Measurements from ENCODE around the gene SELE.

Gene SELE

DNA sequence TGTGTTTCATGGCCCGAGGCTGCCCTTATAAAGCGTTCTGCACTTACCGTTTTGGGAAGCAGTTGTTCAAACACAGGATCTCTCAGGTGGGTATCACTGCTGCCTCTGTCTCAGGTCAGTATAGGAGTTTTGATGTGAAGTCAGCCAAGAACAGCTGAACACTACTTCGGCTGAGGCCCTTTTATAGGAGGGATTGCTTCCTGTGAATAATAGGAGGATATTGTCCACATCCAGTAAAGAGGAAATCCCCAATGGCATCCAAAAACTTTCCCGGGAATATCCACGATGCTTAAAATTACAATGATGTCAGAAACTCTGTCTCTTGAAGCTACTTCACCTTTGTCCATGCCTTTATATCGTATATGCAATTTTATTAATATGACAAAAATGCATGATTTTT, at the start of gene SELE:
TSS of gene SELE (minus strand) at position 156 of the 400 bp plus-strand sequence. CDS start 467 bp downstream, outside the sequence.
- no peak for DNase-seq

GRCh38 chr1:169782596-169782995, 48.7 kb upstream of the SELE start:
- no peak for DNase-seq

DNA sequence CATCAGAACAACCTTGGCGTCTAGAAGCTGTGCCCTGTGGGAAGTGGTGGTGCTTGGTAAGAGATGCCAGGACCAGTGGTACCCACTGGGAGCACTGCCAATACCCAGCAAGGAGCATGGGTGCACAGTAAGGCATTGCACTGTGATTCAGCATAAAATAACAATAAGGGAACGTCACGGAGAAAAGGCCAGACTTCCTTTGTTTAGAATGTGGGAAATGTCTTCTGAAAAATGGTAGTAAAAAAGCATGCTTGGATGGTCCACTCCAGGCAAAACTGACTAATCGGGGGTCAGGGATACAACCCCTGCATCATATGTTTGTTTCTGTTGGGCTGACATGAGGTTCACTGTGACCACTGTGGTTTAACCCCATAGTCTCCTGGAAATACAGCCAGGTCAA, 46.1 kb upstream of the SELE start:
- DNase-seq = no peak

DNA sequence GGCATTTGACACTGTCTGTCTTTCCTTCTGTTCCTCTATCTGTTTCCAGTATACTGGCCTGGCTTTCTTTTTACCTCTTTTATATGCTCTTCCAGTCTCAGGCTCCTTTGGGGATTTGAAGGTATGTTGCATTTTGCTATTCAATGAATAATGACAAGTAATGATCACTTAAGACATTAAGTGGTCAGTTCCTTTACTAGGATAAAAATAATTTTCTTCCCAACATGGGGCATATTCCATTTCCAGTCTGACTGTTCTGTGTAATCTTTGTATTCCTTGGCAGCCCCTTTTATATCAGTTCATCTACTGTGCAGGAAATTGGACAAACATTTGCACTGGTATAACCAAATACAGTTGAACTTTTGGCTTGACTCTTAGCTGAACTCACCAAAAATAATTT, 45.3 kb upstream of the SELE start:
- no peak for DNase-seq

DNA sequence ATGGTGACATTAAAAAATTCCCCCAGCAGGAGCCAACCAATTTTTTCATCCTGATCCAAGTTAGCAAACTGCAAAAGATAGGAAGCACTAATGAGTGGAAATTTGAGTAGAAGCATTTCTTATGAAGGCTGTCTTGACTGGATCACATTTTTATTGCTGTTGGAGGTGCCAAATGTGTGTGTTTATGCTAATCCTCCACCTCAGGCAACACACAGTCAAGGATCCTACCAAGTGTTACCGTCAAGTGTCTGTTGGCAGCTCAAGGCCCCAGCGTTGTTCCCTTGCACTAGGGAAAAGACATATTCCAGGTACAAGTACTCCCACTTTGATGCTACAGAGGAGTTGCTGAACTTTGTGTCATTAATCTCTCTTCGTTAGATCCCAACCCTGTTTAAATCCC, 42.6 kb upstream of the SELE start:
- no peak for DNase-seq

DNA sequence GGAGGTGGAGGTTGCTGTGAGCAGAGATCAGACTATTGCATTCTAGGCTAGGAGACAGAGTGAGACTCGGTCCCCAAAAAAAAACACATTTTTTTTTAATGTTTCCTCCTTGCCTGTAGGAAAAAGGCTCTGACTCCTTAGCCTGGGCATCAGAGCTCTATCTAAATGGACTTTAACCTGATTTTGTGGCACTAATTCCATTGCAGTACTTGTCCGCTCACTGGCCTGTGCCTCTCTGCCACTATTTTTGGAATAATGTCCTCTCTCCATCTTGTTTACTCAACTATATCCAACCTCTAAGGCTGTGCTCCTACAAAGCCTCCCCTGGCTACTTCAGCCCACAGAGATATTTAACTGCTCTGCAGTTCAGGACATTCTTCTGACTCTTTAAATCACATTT, 34.3 kb upstream of the SELE start:
- no peak for DNase-seq

DNA sequence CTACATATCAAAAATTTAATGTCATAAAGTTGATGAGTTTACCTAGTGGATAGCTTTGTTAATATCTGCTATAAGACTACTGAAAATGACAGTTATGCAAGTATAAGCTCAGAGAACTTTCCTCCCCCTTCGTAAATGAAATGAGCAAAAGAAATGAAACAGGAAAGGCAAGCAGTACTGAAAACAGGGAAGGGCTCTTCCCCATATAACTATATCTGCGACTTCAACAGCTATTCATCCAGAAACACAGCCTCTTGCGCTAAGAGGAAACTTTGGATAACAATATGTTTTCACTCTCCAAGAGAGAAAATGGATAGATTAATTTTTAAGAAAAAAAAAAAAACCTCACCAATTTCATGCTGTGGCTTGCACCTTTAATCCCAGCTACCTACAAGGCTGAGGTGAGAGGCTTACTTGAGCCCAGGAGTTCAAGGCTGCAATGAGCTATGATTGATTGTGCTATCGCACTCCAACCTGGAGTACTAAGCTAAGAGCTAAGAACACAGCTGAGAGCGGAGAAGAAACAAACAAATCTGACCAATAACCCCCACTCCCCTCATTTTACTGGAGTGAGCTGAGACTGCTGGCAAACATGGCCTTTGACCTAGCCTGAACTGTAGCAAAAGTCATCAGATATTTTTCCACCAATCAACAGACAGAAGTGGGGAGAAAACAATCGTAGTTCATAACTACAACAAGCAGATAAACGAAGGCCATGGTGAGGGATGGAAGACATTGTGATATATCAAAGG, 31.9 kb upstream of the SELE start:
- DNase-seq = no peak

- DNase-seq = no peak
These were observed 31.0 kb upstream of the SELE start for GRCh38 chr1:169764919-169765318.

DNA sequence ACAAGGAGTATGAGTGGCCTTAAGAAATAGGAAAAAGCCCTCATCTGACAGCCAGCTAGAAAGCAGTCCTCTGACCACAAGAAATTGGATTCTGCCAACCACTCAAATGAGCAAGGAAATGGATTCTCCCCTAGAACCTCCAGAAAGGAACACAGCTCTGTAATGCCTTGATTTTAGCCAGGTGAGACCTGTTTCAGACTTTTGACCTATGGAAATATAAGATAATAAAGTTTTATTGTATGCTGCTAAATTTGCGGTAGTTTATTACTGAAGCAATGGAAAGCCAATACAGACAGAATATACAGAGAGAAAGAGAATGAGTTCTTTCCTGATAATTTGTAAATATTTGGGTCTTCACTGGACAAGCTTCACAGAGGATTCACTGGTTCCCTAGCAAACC, 28.8 kb upstream of the SELE start:
- no peak for DNase-seq

DNA sequence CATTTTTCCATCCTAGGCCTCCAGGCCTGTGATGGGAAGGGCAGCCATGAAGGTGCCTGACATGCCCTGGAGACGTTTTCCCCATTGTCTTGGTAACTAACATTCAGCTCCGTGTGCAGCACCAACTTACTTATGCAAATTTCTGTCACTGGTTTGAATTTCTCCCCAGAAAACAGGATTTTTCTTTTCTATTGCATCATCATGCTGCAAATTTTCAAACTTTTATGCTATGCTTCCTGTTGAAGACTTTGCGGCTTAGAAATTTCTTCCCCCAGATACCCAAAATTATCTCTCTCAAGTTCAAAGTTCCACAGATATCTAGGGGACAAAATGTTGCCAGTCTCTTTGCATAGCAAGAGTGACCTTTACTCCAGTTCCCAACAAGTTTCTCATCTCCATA, 25.2 kb upstream of the SELE start:
- DNase-seq = no peak

DNA sequence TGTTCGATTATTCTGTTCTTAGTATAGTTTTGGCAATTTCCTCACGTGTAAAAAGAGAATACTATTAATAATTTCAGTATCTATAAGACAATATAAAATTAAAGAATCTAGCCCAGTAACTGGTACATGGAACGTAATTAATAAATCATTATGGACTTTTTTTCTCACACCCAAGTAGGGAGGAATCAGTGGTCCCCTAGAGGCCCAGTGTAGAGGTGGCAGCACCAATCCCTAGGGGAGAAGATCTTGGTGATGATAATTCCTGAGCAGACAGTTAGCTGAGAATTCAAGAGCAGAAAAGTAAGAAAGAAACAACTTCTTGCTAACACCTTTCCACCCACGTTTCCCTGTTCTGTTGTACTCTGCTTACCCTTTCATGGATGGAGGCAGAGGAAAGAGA, 19.7 kb upstream of the SELE start:
- DNase-seq = no peak

GRCh38 chr1:169750041-169750440, 16.2 kb upstream of the SELE start:
- DNase-seq = no peak

- DNase-seq = no peak
These were observed 12.7 kb upstream of the SELE start for GRCh38 chr1:169746550-169746949.

DNA sequence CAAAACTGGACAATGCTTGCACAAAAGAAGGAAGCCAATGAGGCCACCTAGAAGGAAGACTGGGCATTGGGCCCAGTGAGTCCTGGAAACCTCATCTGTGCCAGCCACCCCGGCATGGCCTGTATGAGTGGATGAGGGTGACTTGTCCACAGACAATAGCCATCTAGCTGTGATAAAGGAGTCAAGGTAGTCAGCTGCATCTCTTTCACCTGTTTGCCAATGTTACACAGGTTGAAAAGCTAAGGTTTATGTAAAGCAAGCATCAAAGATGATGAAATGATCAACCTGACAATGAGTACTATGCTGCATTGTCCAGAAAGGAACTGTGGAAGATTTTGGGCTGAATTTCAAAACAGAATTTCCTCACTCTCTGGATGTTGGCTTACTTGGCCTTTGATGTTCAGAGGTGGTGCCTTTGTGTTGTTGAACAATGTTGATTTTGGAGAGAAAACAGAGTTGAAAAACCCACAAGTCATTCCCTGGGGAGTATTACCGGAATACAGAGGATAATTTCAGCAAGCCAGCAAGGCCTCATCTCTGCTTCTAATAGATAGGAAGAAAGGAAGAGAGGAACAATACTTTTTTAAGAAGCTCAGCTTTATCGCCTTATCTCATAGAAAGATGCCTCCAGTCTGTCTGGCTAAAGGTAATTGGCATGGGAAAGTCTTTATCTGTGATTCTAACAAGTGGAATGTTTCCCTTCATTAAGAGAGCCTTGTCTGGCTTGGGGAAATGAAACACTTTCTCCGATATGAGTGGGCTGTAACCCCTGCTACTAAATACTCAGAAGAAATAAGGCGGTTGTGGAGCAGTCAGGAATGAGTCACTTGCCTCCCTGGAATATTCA, 11.4 kb upstream of the SELE start:
- DNase-seq = no peak

DNA sequence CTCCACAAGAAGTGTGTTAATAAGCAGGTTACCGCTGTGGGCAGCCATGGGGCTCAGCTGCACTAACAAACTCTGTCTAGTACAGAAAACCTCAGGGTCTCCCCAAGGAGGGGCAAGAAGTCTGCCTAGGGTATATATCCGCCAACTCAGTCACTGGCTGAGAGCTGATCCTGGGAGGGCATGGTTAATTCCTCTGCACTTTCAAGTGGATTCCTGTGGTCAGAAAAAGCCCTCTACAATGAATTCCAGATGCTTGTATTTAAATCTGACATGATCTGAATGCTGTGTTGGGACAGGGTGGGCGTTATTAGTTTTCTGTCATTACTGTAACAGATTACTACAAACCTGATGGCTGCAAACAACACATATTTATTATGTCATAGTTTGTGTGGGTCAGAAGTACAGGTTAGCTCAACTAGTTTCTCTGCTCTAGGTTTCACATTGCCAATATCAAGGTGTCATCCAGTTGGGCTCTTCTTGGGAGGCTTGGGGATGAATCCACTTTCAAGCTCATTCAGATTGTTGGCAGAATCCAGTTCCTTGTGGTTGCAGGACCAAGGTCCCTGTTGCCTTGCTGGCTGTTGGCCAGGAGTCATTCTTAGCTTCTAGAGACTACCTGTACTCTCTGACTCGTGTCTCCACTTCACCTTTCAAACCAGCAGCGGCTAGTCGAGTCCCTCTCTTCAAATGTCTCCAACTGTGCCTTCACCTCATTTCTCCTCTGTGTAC, 8.0 kb upstream of the SELE start:
- no peak for DNase-seq

GRCh38 chr1:169739980-169740379, 6.1 kb upstream of the SELE start:
- DNase-seq = no peak

GRCh38 chr1:169731446-169731845, 2.4 kb downstream of the SELE start:
- no peak for DNase-seq

DNA sequence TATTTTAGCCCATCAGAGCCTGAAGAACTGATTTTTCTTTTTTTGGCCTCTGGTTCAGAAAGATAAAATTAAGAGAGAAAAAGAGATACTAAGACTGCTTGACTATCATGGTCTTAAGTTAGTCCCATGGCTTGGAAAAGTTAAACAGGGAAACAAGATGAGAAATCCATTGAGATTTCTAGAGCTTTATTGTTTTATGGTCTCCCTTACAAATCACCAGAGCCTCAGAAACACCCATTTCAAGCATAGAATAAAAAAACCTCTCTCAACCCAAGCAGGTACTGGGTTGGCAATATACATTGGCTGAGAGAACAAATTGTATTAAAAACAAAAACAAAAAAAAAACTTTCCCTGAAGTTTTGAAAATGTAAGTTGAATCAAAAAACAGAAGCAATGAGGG, 3.9 kb downstream of the SELE start:
- no peak for DNase-seq

- DNase-seq = no peak
These were observed 6.6 kb downstream of the SELE start for GRCh38 chr1:169727307-169727706.

- DNase-seq = no peak
These were observed 7.0 kb downstream of the SELE start for GRCh38 chr1:169726851-169727250.

DNA sequence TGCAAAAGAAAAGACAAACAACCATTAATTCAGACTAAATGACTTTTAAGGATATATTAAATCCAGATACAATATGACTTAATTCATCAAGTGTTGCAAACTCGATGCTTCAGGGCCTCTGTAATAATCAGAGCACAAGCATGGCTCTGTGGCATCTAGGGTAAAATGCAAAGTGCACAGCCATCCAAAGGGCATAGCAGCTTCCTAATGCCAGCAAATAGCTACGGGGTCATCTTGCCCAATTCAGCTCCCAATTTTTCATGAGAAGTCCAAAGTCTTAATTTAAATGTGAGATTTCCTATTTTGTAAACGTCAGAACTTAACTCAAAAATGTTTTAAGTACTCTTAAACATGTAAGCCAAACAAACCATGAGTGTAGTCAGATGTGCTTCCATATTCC, 7.9 kb downstream of the SELE start:
- no peak for DNase-seq

DNA sequence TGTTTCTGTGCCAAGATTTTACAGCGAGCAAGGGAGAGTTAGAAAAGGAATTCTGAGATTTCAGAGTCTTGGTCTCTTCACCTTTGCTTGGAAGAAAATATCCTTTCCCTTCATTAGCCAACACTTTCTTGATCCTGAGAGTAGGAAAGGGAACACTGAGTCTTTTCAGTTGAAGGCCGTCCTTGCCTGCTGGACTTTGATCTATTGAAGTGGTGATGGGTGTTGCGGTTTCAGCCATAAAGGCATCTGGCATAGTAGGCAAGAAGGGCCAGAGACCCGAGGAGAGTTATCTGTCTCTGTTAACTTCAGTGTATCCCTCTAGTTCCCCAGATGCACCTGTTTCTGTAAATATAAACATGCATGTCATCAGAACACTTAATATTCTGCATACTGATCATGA, 9.7 kb downstream of the SELE start:
- DNase-seq = no peak

DNA sequence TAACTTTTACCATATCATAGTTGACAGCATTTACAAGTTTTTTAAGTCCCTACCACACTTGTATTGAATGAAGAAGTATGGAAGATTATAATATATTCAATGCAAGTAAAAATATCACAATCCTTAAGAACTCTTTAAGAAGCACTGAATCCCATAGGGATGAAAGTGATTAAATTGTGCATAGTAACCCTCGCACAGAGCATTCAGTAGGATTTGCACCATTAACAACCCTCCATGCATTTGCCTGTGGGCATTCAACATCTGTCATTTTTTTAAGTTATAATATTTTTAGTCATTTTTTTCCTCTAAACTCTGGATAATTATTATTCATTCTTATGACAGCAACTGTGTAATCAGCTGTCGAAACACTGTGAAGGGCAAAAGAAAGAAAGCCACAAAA, 10.1 kb downstream of the SELE start:
- DNase-seq = no peak

Data from C1 segment of cervical spinal cord (tissue), 14 donors.